NCI-H1105 treated with DMSO at 0.1 percent for 48 hours (cell line): ENCODE results near the gene TAGAP.
"Not testable (repeated sequence)": the region's sequence is repeated elsewhere in the genome, so short reads cannot be mapped to it uniquely, and the experiment has no call there.

Experiments
- DNase-seq: peaks from one replicate; lab custom pipeline; 2025; lab: John Stamatoyannopoulos, UW

Gene TAGAP

DNA sequence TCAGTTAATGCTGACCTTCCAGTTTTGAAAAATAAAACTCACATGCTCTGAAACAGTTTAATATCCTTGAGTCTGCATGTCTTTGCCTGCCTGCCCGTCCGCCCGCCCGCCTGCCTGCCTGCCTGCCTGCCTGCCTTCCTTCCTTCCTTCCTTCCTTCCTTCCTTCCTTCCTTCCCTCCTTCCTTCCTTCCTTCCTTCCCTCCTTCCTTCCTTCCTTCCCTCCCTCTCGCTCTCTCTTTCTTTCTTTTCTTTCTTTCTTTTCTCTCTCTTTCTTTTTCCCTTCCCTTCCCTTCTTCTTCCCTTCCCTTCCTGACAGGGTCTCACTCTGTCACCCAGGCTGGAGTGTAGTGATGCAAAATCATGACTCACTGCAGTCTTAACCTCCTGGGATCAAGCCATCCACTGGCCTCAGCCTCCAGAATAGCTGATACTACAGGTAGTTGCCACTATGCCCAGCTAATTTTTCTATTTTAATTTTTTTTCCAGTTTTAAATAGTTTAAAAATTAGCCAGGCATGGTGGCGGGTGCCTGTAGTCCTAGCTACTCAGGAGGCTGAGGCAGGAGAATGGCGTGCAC is 34.7 kb downstream of the TAGAP start:
- DNase-seq = not testable (repeated sequence)

DNA sequence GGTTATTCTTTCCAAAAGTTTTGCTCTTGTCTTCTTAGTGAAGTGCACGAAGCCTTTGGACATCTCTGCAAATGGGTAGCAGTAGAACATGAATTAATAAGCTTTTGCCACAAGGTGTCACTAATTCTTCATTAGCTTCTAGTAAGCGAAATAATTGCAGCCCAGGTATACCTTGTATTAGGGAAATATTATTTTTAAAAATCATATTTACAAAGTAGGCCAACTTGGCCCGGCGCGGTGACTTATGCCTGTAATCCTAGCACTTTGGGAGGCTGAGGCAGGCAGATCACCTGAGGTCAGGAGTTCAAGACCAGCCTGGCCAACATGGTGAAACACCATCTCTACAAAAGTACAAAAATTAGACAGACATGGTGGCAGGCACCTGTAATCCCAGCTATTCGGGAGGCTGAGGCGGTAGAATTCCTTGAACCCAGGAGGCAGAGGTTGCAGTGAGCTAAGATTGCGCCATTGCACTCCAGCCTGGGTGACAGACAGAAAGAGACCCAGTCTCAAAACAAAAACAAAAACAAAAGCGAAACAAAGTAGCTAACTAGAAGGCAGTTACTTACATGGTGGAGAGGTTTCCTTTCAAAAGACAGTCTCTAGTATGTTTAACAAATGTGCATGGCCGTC is 36.0 kb downstream of the TAGAP start:
- peak; percentile 54 for DNase-seq

DNA sequence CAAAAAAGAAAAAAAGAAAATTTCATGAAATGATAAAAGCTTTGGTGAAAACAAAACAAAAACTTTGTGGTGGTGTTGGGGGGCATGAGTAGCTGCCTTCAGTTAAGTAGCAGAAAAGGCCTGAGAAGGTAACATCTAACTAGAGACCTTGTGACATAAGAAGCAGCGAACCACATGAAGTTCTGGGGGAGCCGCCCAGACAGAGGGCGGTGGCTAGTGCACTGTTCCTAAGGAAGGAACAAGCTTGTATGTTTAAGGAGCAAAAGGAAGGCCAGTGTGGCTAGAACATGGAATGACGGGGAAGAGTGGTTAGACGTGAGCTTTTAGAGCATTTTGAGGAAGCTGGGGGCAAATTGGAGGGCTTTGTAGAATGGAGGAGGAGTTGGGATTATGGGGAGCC is 37.3 kb downstream of the TAGAP start:
- DNase-seq = no peak

DNA sequence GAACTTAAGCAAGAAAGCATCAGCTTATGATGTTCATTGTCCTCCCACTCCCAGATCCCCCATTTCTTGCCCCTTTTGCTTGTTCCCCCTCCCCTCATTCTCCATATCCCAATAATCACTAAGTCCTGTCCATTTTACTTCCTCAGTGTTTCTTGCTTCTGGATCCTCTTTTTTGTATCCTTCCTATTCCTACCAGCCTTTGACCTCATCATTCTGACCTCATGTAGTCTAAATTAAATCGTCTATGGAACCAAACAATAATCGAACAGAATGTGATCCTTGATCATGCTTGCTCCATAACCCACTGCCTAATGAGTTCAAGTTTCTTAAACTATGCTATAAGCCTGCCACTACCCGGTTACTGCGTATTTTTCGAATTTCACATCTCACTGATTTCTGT is 39.4 kb downstream of the TAGAP start:
- no peak for DNase-seq

DNA sequence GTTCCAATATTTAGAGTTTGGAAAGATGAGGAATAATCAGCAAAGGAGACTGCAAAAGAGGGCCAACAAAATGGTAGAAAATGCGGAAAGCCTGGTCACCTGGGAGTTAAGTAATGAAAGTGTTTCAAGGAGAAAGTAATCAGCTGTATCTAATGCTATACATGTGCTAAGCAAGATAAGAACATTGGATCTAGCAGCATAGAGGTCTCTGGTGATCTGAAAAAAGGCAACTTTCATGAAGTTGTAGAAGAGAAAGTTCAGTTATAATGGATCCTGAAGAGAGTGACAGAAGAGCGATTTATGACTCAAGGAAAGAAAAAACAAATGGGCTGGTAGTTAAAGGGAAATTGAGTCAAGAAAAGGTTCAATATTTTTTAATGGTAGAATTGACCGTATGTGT is 40.2 kb downstream of the TAGAP start:
- DNase-seq = no peak

DNA sequence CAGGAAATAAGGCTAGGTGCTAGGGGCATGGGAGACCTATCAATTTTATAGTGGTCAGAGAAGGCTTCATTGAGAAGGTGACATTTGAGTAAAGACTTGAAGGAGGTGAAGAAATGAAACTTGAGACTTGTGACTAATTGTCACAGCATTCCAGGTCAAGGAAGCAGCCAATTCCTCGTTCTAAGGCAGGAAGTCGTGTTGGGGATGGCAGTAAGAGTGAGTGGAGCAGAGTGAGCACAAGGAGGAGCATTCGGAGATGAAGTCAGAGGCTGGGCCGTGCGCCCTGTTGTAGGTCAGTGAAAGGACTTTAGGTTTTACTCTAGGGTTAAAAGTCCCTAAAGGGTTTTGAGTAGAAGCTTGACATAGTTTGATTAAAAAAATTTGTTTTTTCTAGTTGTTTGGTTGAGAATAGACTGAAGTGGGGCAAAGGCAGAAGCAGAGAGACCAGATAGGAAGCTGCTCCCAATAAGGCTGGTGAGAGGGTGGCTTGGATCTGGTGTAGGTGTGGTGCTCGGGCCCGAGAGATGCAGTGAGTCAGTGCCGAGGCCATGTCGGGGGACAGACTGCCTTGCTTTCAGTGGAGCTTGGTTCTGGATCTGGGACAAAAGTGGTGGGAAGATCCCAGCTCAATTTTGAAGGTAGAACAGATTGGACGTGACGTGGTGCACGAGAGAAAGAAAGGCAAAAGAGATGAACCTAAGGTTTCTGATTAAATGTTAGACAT is 42.2 kb downstream of the TAGAP start:
- DNase-seq = no peak

DNA sequence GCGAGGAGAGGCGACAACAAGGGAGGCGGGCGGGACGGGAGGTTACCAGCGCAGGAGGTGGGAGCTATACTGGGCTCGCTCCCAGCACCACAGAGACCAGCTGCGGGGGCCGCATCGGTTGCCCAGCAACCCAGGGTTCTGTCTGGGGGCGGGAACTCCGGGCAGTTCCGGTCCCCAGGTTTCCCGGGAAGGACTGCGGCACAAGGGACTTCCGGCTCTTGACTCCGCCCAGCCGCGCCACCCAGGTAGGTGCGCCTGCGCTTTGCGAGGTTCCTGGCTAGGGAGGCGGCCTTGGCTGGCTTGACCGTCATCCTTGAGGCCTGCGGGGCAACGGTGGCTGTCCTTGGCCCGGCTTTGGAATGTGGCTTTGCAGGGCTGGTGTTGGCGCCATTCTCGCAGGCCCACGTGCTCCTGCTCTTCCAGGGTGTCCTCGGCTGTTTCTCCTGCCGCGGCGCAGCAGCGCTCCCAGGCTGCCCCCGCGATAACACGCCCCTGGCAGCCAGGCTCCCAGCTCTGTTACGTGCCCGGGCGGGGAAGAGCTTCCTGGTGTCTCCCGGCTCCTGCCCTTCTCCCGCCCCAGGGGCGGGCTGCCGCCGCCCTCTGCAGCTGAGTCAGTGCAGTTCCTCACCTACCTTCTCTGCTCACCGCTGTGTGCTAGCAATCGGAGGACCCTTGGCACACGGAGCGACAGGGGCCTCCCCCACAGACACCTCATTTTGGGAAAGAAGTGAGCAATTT is 45.0 kb downstream of the TAGAP start, which contains the start of gene RSPH3:
TSS of gene RSPH3 (minus strand) at position 537 of the 738 bp plus-strand sequence. CDS start 652 bp downstream, outside the sequence.
- peak; percentile 99 for DNase-seq

DNA sequence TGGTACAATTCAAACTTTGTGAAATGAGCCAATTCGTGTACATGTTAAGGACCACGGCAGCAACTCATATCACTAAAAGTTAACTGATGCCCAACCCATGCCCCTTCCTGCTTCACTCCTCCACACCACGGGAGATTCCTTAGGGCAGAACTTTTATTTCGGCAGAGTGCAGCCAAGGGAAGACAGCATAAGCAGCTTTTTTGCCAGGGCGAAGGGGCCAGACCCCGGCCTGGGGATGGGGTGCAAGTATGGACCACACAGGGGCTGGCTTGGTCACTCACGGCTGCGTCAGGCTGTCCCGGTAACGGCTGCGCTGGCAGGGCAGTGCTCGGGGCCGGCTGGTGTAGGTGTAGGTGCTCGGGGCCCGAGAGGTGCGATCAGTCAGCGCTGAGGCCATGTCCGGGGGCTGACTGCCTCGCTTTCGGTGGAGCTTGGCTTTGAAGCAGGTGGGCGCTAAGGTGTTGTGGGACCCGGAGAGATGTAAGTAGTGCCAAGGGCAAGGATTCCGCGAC is 45.6 kb downstream of the TAGAP start:
- DNase-seq = peak; percentile 52

DNA sequence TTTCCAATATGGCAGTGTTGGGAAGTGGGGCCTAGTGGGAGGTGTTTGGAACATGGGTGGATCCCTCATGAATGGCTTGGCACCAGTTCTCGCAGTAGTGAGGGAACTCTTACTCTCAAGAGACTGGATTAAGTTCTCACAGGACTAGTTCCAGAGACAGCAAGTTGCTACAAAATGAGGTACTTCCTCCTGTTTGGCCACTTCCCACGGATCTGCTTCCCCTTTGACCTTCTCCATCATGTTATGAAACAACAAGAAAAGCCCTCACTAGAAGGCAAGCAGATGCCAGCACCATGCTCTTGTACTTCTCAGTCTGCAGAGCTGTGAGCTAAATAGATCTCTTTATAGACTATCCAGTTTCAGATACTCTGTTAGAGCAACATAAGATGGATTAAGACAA is 47.9 kb downstream of the TAGAP start:
- no peak for DNase-seq

DNA sequence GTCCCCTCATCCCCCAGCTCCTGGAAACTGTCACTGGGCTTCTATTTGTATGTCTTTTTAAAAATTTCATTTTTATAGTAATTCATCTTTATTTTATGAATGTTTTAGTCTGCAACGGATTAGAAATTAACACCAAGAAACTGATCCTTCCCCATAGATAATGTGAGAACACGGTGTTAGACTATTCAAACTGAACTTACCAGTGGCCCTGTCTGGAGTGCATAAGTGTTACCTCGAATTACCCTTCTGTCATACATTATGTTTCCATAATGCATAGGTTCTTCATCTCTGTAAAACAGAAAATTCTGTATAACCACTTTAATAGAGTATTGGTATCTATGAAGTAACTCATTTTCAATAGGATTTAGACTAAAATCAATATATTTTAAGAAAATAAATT is 51.2 kb downstream of the TAGAP start:
- no peak for DNase-seq

DNA sequence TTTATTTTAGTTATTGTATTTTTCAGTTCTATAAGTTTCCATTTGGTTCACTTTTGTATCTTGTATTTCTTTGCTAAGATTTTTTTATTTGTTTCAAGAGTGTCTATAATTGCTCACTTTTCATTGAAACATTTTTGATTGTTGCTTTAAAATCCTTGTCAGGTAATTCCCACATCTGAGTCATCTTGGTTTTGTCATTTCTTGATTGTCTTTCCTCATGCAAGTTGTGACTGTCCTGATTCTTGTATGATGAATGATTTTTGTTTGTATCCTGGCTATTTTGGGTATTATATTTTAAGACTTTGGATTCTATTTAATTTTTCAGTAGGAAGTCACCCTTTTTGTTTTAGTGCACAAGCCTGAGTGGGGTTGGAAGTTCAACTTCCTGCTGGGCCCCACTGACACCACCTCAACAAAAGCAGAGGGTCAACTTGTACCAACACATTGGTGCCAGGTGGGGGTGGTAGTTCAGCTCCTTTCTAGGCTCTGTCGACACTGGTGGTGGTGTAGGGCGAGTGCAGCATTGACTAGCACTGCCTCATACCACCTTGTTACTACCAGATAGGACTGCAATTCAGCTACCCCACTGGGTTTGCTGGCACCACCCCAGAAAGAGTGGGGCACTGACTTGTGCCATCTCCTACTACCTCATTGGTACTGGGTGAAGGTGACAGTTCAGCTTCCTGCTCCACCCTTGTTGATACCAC is 53.6 kb downstream of the TAGAP start:
- no peak for DNase-seq

DNA sequence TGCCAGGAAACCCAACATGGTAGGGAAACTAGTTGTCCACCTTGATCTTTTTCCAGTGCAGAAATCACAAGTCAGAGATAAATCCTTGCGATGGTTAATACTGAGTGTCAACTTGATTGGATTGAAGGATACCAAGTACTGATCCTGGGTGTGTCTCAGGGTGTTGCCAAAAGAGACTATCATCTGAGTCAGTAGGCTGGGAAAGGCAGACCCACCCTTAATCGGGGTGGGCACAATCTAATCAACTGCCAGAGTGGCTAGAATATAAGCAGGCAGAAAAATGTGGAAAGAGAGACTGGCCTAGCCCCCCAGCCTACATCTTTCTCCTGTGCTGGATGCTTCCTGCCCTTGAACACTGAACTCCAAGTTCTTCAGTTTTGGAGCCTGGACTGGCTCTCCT is 55.1 kb downstream of the TAGAP start:
- not testable (repeated sequence) for DNase-seq

DNA sequence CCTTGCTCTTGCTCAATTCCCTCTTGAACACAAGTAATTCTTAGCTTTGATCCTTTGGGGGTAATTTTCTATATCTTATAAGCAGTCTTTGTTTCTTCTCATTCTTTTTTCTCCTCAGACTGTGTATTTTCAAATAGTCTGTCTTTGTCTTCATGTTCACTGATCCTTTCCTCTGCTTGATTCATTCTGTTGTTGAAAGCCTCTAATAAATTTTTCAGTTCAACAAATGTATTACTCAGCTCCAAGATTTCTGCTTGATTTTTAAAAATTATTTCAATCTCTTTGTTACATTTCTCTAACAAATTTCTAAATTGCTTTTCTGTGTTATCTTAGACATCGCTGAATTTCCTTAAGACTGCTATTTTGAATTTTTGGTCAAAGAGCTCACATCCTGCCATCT is 56.3 kb downstream of the TAGAP start:
- DNase-seq = no peak

DNA sequence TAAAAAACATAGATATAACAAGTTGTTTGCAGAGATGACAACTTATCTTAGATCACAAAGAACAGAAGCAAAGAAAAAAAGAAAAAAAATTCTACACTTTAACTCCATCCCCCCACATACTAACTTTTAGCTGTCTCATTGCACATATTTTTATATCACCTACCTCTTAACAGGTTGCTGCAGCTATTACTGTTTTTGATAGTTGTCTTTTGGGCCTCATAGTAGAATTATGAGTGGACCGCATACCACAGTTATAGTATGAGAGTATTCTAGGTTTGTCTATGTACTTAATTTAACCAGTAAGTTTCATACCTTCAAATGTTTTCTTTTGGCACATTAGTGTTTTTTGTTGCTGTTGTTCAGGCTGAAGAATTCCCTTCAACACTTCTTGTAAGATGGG is 57.1 kb downstream of the TAGAP start:
- no peak for DNase-seq
